Fibroblast of mammary gland (primary cell): ENCODE measurements around the gene ALAS1.
A peak's percentile ranks its signal among the peaks of the same experiment; 100 is the strongest.

Experiments
- DNase-seq: peaks from one replicate; pipeline ENCODE4 v3.0.0-alpha.2; 2010; ENCODE audit warnings: low read depth
- H3K4me3 ChIP-seq: 2 replicates; pipeline ENCODE4 v1.5.1; 2011; ENCODE audit warnings: low read depth, mild to moderate bottlenecking, low read length, moderate library complexity; ENCODE audit not compliant: control insufficient read depth
- CTCF ChIP-seq: conservative IDR thresholded peaks from 2 replicates; pipeline ENCODE4 v1.5.1; 2011; ENCODE audit warnings: low read depth, low read length, inconsistent platforms; ENCODE audit not compliant: control insufficient read depth, insufficient read depth

ALAS1 gene

GRCh38 chr3:52171514-52172261, 26.3 kb upstream of the ALAS1 start:
- no peak for TF ChIP-seq CTCF
- H3K4me3 ChIP-seq: no peak overlapping the region
- peak; percentile 58 for DNase-seq

GRCh38 chr3:52172262-52172757, 25.6 kb upstream of the ALAS1 start:
- no peak for DNase-seq
- H3K4me3 ChIP-seq: no peak overlapping the region
- no peak for TF ChIP-seq CTCF

DNA sequence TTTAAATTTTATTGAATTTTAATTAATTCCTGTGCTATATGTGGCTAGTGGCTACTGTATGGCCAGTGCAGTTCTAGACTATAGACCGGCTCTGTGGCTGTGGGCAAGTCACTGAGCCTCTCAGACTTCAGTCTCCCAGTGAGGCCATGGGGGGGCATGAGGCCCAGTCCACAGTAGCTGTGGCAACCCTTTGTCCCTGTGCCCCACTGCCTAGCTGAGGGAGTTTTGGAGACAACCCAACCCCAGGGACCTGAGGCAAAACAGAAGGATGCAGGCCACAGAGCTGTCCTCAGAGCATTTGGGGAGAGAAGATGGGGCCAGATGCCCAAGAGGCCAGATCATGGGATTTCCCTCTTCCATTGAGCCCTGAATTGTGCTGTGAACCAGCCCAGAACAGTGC, 24.9 kb upstream of the ALAS1 start:
- no peak for DNase-seq
- TF ChIP-seq CTCF: no peak
- no peak overlapping the region for H3K4me3 ChIP-seq

DNA sequence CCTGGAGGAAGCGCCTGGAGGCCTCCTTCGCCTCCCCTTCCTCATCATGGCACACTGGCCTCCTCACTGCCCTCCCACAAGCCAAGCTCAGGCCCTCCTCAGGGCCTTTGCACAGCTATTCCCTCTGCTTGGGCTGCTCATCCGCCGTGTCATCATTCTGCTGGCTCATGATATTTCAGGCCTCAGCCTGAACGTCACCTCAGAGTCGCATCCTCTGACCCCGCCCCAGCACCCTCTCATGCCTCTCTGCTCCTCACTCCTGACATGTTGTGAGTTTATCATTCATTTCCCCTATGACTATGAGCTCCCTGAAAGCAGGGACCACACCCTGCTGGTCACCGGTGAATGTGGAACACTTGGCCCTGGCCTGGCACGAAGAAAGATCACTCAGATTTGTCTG, 23.1 kb upstream of the ALAS1 start:
- H3K4me3 ChIP-seq: no peak overlapping the region
- TF ChIP-seq CTCF: no peak
- peak; percentile 40 for DNase-seq

- DNase-seq: no peak
- no peak for TF ChIP-seq CTCF
- H3K4me3 ChIP-seq: no peak overlapping the region
Observed at GRCh38 chr3:52175416-52176179, 22.4 kb upstream of the ALAS1 start.

GRCh38 chr3:52176180-52176752, 21.7 kb upstream of the ALAS1 start:
- TF ChIP-seq CTCF: no peak

More at GRCh38 chr3:52176180-52176752, 21.7 kb upstream of the ALAS1 start:
- no peak for DNase-seq
- H3K4me3 ChIP-seq: no peak overlapping the region
